ENCODE results near the gene IQSEC1. TPM values are rescaled to one million over a fixed set of nuclear protein-coding genes. Genes with fewer than 3 reads are reported as not detected.
A peak's percentile ranks its signal among the peaks of the same experiment; 100 is the strongest.

The IQSEC1 gene
- total RNA-seq, 4 donors from 2014 or later: 56.1 to 99.5 (median 78.2) TPM

- Histone ChIP-seq H3K36me3 (peaks cover 17 to 41% (median 39%) of the 10 kb centered on the region in 4 donors), H3K4me1 (peaks cover 69 to 87% (median 79%) of the 10 kb centered on the region in 4 donors), H3K27ac (replicated peaks in 1 of 4) (no peak overlapping the region), H3K9me3 (no peaks in the 10 kb centered on the region), H3K4me3 (no peak overlapping the region), H3K27me3 (no peaks in the 10 kb centered on the region)
- TF ChIP-seq POLR2A (IDR thresholded peaks at IDR 0.05; ENCODE audit: low read depth) (no peak), EP300 (IDR thresholded peaks at IDR 0.05) (no peak), CTCF (IDR thresholded peaks at IDR 0.05) (no peak), POLR2AphosphoS5 (IDR thresholded peaks at IDR 0.05) (no peak)
- WGBS: 82% methylated on average over 6 of the region's 6 CpGs
- intact Hi-C loops (cut with DNase I): no loop called here
- no peak for DNase-seq (ENCODE audit: extremely low spot score)
Observed at GRCh38 chr3:12940854-12941253, 132.4 kb downstream of the IQSEC1 start.

- intact Hi-C loops (cut with DNase I): no loop called here
- no peaks in the 10 kb centered on the region for H3K27me3 ChIP-seq
- no peaks in the 10 kb centered on the region for H3K9me3 ChIP-seq
- TF ChIP-seq POLR2A (IDR thresholded peaks at IDR 0.05; ENCODE audit: low read depth) (no peak), CTCF (IDR thresholded peaks at IDR 0.05) (no peak), EP300 (IDR thresholded peaks at IDR 0.05) (no peak), POLR2AphosphoS5 (IDR thresholded peaks at IDR 0.05) (no peak)
- no peak overlapping the region for H3K4me3 ChIP-seq
- H3K27ac ChIP-seq (replicated peaks in 1 of 4): peak overlapping the region; percentile 56 to 75 (median 72)
- H3K4me1 ChIP-seq: peaks cover 69 to 87% (median 79%) of the 10 kb centered on the region in 4 donors
- peaks cover 24 to 51% (median 50%) of the 10 kb centered on the region in 4 donors for H3K36me3 ChIP-seq
- DNase-seq (ENCODE audit: extremely low spot score): no peak
- 81% methylated on average over 10 of the region's 10 CpGs for WGBS
Observed at GRCh38 chr3:12939137-12939536, 134.1 kb downstream of the IQSEC1 start.

- DNase-seq (ENCODE audit: extremely low spot score): no peak
- H3K4me3 ChIP-seq: no peak overlapping the region
- no peak for TF ChIP-seq POLR2A (IDR thresholded peaks at IDR 0.05; ENCODE audit: low read depth)
- TF ChIP-seq POLR2AphosphoS5 (IDR thresholded peaks at IDR 0.05): no peak
- peaks cover 24 to 60% (median 50%) of the 10 kb centered on the region in 4 donors for H3K36me3 ChIP-seq
- intact Hi-C loops (cut with DNase I): no loop called here
- H3K9me3 ChIP-seq: no peaks in the 10 kb centered on the region
- WGBS: 50% methylated on average over 1 of the region's 10 CpGs
- peak overlapping the region; percentile 56 to 75 (median 72) for H3K27ac ChIP-seq (replicated peaks in 1 of 4)
- H3K4me1 ChIP-seq: peaks cover 74 to 87% (median 79%) of the 10 kb centered on the region in 4 donors
- no peaks in the 10 kb centered on the region for H3K27me3 ChIP-seq
Observed at GRCh38 chr3:12938258-12938711, 134.9 kb downstream of the IQSEC1 start.

GRCh38 chr3:12935861-12936830 is 137.1 kb downstream of the IQSEC1 start:
- Histone ChIP-seq H3K9me3 (no peaks in the 10 kb centered on the region), H3K27me3 (no peaks in the 10 kb centered on the region), H3K4me1 (peaks cover 84 to 93% (median 89%) of the 10 kb centered on the region in 4 donors), H3K27ac (replicated peaks in 1 of 4) (peak overlapping the region in 3 of 4 donors; percentile 73 to 79 (median 77)), H3K36me3 (peaks cover 19 to 64% (median 43%) of the 10 kb centered on the region in 4 donors), H3K4me3 (no peak overlapping the region)
- DNase-seq (ENCODE audit: extremely low spot score): no peak
- no peak for TF ChIP-seq POLR2AphosphoS5 (IDR thresholded peaks at IDR 0.05)
- no peak for TF ChIP-seq EP300 (IDR thresholded peaks at IDR 0.05)
- TF ChIP-seq POLR2A (IDR thresholded peaks at IDR 0.05; ENCODE audit: low read depth): no peak
- intact Hi-C loops (cut with DNase I): no loop called here
- WGBS: 92% methylated on average over 30 of the region's 67 CpGs

- Histone ChIP-seq H3K27ac (replicated peaks in 1 of 4) (peak overlapping the region; percentile 73 to 79 (median 78)), H3K4me1 (peaks cover 82 to 92% (median 86%) of the 10 kb centered on the region in 4 donors), H3K27me3 (no peaks in the 10 kb centered on the region), H3K9me3 (no peaks in the 10 kb centered on the region), H3K4me3 (no peak overlapping the region), H3K36me3 (peaks cover 14 to 56% (median 37%) of the 10 kb centered on the region in 4 donors)
- intact Hi-C loops (cut with DNase I): no loop called here
- TF ChIP-seq CTCF (IDR thresholded peaks at IDR 0.05) (no peak), POLR2AphosphoS5 (IDR thresholded peaks at IDR 0.05) (no peak), POLR2A (IDR thresholded peaks at IDR 0.05; ENCODE audit: low read depth) (no peak), EP300 (IDR thresholded peaks at IDR 0.05) (no peak)
- DNase-seq (ENCODE audit: extremely low spot score): no peak
- 86% methylated on average over 17 of the region's 37 CpGs for WGBS
Observed at GRCh38 chr3:12935023-12935860, 138.0 kb downstream of the IQSEC1 start.
